ENCODE data around the gene PDE7B. TPM values are rescaled to one million over a fixed set of nuclear protein-coding genes. Genes with fewer than 3 reads are reported as not detected.
A peak's percentile ranks its signal among the peaks of the same experiment; 100 is the strongest.

PDE7B gene
- polyA plus RNA-seq, 1 of the 3 experiments (the other 2 are of a cell fraction): 1.9 TPM

GRCh38 chr6:136031982-136032381 lies 180.5 kb downstream of the PDE7B start:
- H2AFZ ChIP-seq (ENCODE audit: low read depth): no peak overlapping the region
- H3K27ac ChIP-seq (ENCODE audit: low read depth in 2 of 2, low read length in 1 of 2): peak overlapping the region in 1 of 2 experiments; percentile 13; a peak in 1 of 4 replicates
- H3K9me2 ChIP-seq: no peaks in the 10 kb centered on the region
- no peaks in the 10 kb centered on the region for H3K79me2 ChIP-seq (ENCODE audit: insufficient read depth)
- H3K9me3 ChIP-seq: no peaks in the 10 kb centered on the region
- CTCF ChIA-PET: interaction anchor here (0.5 to 1.5 kb wide), 7 partner anchors 10 to 557 kb away, joined by 3 to 4 read pairs (median 3); no protein-coding TSS in a partner anchor
- peaks cover 11% of the 10 kb centered on the region in 2 experiments for H3K4me1 ChIP-seq (ENCODE audit: control insufficient read depth in 1 of 2, insufficient read depth in 2 of 2, low read depth in 1 of 2, low read length in 1 of 2)
- TF ChIP-seq TEAD4 (IDR thresholded peaks at IDR 0.05; ENCODE audit: borderline replicate concordance, insufficient read depth) (no peak), SMC3 (IDR thresholded peaks at IDR 0.05; ENCODE audit: low read depth, low read length) (peak; percentile 43; the same call in 1 of the 2 replicates), CTCF (IDR thresholded peaks at IDR 0.05) (peak; percentile 65), RAD21 (IDR thresholded peaks at IDR 0.05; ENCODE audit: low read length) (peak; percentile 60), ELF1 (IDR thresholded peaks at IDR 0.05) (no peak)
- no peak overlapping the region for H3K9ac ChIP-seq
- peaks cover 15% of the 10 kb centered on the region for H3F3A ChIP-seq (replicated peaks; ENCODE audit: insufficient read depth)
- H4K20me1 ChIP-seq (ENCODE audit: insufficient read depth): no peaks in the 10 kb centered on the region
- DNase-seq: peak; percentile 42
- no peaks in the 10 kb centered on the region for H3K36me3 ChIP-seq (replicated peaks in 1 of 2; ENCODE audit: control insufficient read depth in 1 of 2, insufficient read depth in 2 of 2, low read length in 1 of 2)
- H3K4me3 ChIP-seq (ENCODE audit: low read depth in 2 of 2, low read length in 1 of 2): no peak overlapping the region; a peak in 1 of 4 replicates
- H3K27me3 ChIP-seq (ENCODE audit: insufficient read depth): no peaks in the 10 kb centered on the region
- H3K4me2 ChIP-seq: no peak overlapping the region
- POLR2A ChIA-PET: no interaction called here

GRCh38 chr6:136033416-136033815 lies 181.9 kb downstream of the PDE7B start:
- POLR2A ChIA-PET: no interaction called here
- Histone ChIP-seq H3K4me2 (no peak overlapping the region), H3K9me2 (no peaks in the 10 kb centered on the region), H3K79me2 (ENCODE audit: insufficient read depth) (no peaks in the 10 kb centered on the region), H3K9ac (no peak overlapping the region), H3K36me3 (replicated peaks in 1 of 2; ENCODE audit: control insufficient read depth in 1 of 2, insufficient read depth in 2 of 2, low read length in 1 of 2) (no peaks in the 10 kb centered on the region), H3K4me3 (ENCODE audit: low read depth in 2 of 2, low read length in 1 of 2) (no peak overlapping the region), H2AFZ (ENCODE audit: low read depth) (no peak overlapping the region), H3K27ac (ENCODE audit: low read depth in 2 of 2, low read length in 1 of 2) (no peak overlapping the region), H3K27me3 (ENCODE audit: insufficient read depth) (no peaks in the 10 kb centered on the region), H4K20me1 (ENCODE audit: insufficient read depth) (no peaks in the 10 kb centered on the region), H3K4me1 (ENCODE audit: control insufficient read depth in 1 of 2, insufficient read depth in 2 of 2, low read depth in 1 of 2, low read length in 1 of 2) (peaks cover 18 to 22% of the 10 kb centered on the region in 2 experiments), H3F3A (replicated peaks; ENCODE audit: insufficient read depth) (peaks cover 15% of the 10 kb centered on the region), H3K9me3 (no peaks in the 10 kb centered on the region)
- TF ChIP-seq FOXM1 (IDR thresholded peaks at IDR 0.05; ENCODE audit: low read depth): no peak
- TF ChIP-seq GATA2 (CRISPR knock-in tag; IDR thresholded peaks at IDR 0.05): no peak
- CTCF ChIA-PET: interaction anchor here (0.5 to 1.5 kb wide), 3 partner anchors 21 to 583 kb away, joined by 3 to 4 read pairs (median 3); no protein-coding TSS in a partner anchor
- 93% methylated on average over 4 of the region's 4 CpGs for WGBS (ENCODE audit: low lambda C conversion rate)
- no peak for DNase-seq

- ChIA-PET CTCF (interaction anchor here (1.1 to 1.4 kb wide), 4 partner anchors 66 to 192 kb away, joined by 3 read pairs; no protein-coding TSS in a partner anchor), POLR2A (no interaction called here)
- Histone ChIP-seq H3F3A (replicated peaks; ENCODE audit: insufficient read depth) (peaks cover 13% of the 10 kb centered on the region), H3K9ac (no peak overlapping the region), H3K9me3 (no peaks in the 10 kb centered on the region), H2AFZ (ENCODE audit: low read depth) (no peak overlapping the region), H3K4me2 (no peak overlapping the region), H3K27ac (ENCODE audit: low read depth in 2 of 2, low read length in 1 of 2) (no peak overlapping the region), H3K4me1 (ENCODE audit: control insufficient read depth in 1 of 2, insufficient read depth in 2 of 2, low read depth in 1 of 2, low read length in 1 of 2) (peaks cover 18 to 31% of the 10 kb centered on the region in 2 experiments), H3K4me3 (ENCODE audit: low read depth in 2 of 2, low read length in 1 of 2) (no peak overlapping the region), H3K9me2 (no peaks in the 10 kb centered on the region), H3K36me3 (replicated peaks in 1 of 2; ENCODE audit: control insufficient read depth in 1 of 2, insufficient read depth in 2 of 2, low read length in 1 of 2) (no peaks in the 10 kb centered on the region), H3K79me2 (ENCODE audit: insufficient read depth) (no peaks in the 10 kb centered on the region), H3K27me3 (ENCODE audit: insufficient read depth) (no peaks in the 10 kb centered on the region), H4K20me1 (ENCODE audit: insufficient read depth) (no peaks in the 10 kb centered on the region)
- no peak for DNase-seq
- TF ChIP-seq TCF12 (IDR thresholded peaks at IDR 0.05): no peak
- TF ChIP-seq CTCF (IDR thresholded peaks at IDR 0.05): 0 out of 2 replicates have a peak, but pooled peaks have one; percentile 6
- WGBS (ENCODE audit: low lambda C conversion rate): 87% methylated on average over 1 of the region's 2 CpGs
Observed at GRCh38 chr6:136034422-136034821, 182.9 kb downstream of the PDE7B start.

Measured in SK-N-SH (cell line).